HepG2 (cell line): Measurements from ENCODE around the gene ZNF451. TPM values are rescaled to one million over a fixed set of nuclear protein-coding genes. Genes with fewer than 3 reads are reported as not detected.
A peak's percentile ranks its signal among the peaks of the same experiment; 100 is the strongest.

ENCODE experiments used
- FOSL1 ChIP-seq: sonication (generic); formaldehyde crosslinking; IDR thresholded peaks from 2 replicates; pipeline ENCODE4 v1.9.0; 2021; ENCODE audit warnings: missing genetic modification reagents, borderline replicate concordance
- GLI4 ChIP-seq: sonication (generic); formaldehyde crosslinking; IDR thresholded peaks from 2 replicates; pipeline ENCODE4 v1.5.1; 2020; ENCODE audit warnings: missing genetic modification reagents, mild to moderate bottlenecking, moderate library complexity, borderline replicate concordance
- GTF2F1 ChIP-seq: fragments of 150-350 bp; IDR thresholded peaks from 2 replicates; pipeline ENCODE4 v1.6.1; 2014; ENCODE audit warnings: low read length
- IRF2 ChIP-seq: IDR thresholded peaks from 2 replicates; pipeline ENCODE4 v1.6.1; 2018; ENCODE audit warnings: missing genetic modification reagents, missing compliant biosample characterization
- KDM4B ChIP-seq: sonication (generic); formaldehyde crosslinking; IDR thresholded peaks from 2 replicates; pipeline ENCODE4 v1.4.0; 2020; ENCODE audit warnings: missing genetic modification reagents
- MTA1 ChIP-seq: sonication (generic); formaldehyde crosslinking; IDR thresholded peaks from 2 replicates; pipeline ENCODE4 v1.4.0; 2020; ENCODE audit warnings: missing genetic modification reagents, mild to moderate bottlenecking, borderline replicate concordance
- NFE2L2 ChIP-seq: fragments of 150-350 bp; IDR thresholded peaks from 2 replicates; pipeline ENCODE4 v1.6.1; 2014; ENCODE audit warnings: low read length
- PAWR ChIP-seq: sonication (generic); formaldehyde crosslinking; IDR thresholded peaks from 2 replicates; pipeline ENCODE4 v1.4.0; 2020; ENCODE audit warnings: missing genetic modification reagents, mild to moderate bottlenecking, borderline replicate concordance
- SP1 ChIP-seq, 2 experiments: fragments of 450-650 bp in 1 of 2; sonication (generic) in 1 of 2; formaldehyde crosslinking in 1 of 2; IDR thresholded peaks; 2 replicates each; pipeline versions ENCODE4 v1.4.0 to v1.6.1; 2016 to 2020; ENCODE audit warnings: missing genetic modification reagents in 1 of 2
- ZIK1 ChIP-seq: sonication (generic); formaldehyde crosslinking; IDR thresholded peaks from 2 replicates; pipeline ENCODE4 v1.5.0; 2020; ENCODE audit warnings: mild to moderate bottlenecking, low read depth, missing genetic modification reagents, borderline replicate concordance
- ZNF430 ChIP-seq: sonication (generic); formaldehyde crosslinking; IDR thresholded peaks from 2 replicates; pipeline ENCODE4 v1.9.0; 2021; ENCODE audit warnings: mild to moderate bottlenecking, missing genetic modification reagents
- ZNF446 ChIP-seq: sonication (generic); formaldehyde crosslinking; IDR thresholded peaks from 2 replicates; pipeline ENCODE4 v1.5.0; 2020; ENCODE audit warnings: mild to moderate bottlenecking, missing genetic modification reagents
- ZNF512B ChIP-seq: sonication (generic); formaldehyde crosslinking; IDR thresholded peaks from 2 replicates; pipeline ENCODE4 v1.5.1; 2020; ENCODE audit warnings: missing genetic modification reagents, mild to moderate bottlenecking, borderline replicate concordance
- ZNF543 ChIP-seq: sonication (generic); formaldehyde crosslinking; IDR thresholded peaks from 2 replicates; pipeline ENCODE4 v1.4.0; 2020; ENCODE audit warnings: mild to moderate bottlenecking, missing genetic modification reagents
- ZNF646 ChIP-seq: sonication (generic); formaldehyde crosslinking; IDR thresholded peaks from 2 replicates; pipeline ENCODE4 v1.9.0; 2021; ENCODE audit warnings: mild to moderate bottlenecking, missing genetic modification reagents
- polyA plus RNA-seq, 8 experiments: library from polyadenylated mRNA; depleted of rRNA in 3 of 8; stranded (reverse) in 7 of 8; unstranded in 1 of 8; fragments of >200 nt; fragmentation: Illumina TruSeq in 4 of 8; extraction: Trizol in 4 of 8; gene quantifications; 2 replicates each; pipeline versions ENCODE4 v1.2.1 to v1.2.3, GENCODE V29; 2011 to 2016; ENCODE audit warnings: low read depth in 4 of 8, missing spikeins in 1 of 8, mixed read lengths in 1 of 8; ENCODE audit not compliant: insufficient read depth in 1 of 8
- total RNA-seq, 5 experiments: library from RNA; depleted of rRNA; stranded (reverse); fragments of >200 nt; fragmentation: Illumina TruSeq; extraction: Trizol; gene quantifications; 2 replicates each; pipeline ENCODE4 v1.2.3, GENCODE V29; 2016; ENCODE audit warnings: low read depth in 1 of 5
- TF ChIP-seq, protein P1 (sequence below): sonication (generic); formaldehyde crosslinking; IDR thresholded peaks from 2 replicates; pipeline ENCODE4 v1.5.0; 2020; ENCODE audit warnings: missing genetic modification reagents
- TF ChIP-seq, protein P2 (sequence below): sonication (generic); formaldehyde crosslinking; IDR thresholded peaks from 2 replicates; pipeline ENCODE4 v1.9.0; 2022; ENCODE audit warnings: missing genetic modification reagents, mild to moderate bottlenecking, borderline replicate concordance

ZNF451 gene
- total and polyA plus RNA-seq, 2 of the 13 experiments (the other 11 are each of a cell fraction or from before 2014, with no cell fraction given) = 32.1 to 65.7 TPM

DNA sequence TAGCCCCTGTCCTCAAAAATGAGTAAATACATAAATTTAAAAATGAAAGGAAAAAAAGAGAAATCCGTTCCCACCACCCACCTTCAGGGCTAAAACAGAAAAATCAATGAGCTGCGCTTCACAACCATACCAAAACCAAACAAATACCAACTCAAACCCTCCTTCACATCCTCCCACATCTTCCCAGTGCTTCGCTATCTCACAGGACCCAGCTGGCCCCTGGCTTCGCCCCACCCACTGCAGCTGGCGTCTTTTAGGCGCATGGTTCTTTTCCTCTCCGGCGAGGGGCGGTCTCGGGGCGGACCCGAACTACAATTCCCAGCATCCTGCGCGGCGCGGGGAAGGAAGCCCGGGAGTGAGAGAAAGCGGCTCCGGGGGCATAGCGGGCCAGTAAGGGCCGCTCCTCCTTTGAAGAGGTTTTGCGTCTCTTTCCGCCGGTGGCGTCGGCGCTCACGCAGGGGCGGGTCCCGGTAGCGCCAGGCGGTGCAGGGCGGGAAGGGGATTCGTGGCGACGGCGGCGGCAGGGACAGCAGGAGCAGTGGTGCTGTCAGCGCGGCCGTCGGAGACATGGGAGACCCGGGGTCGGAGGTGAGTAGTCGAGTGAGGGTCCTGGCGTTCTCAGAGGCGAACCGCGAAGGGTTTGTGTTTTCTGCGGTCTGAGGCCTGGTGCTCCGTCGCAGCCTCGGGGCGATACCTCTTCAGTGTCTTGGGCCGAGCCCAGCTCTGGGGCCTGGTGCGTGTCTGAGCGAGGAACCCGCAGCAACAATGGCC is at the start of gene ZNF451 (continued):
- TF ChIP-seq ZNF430 (CRISPR knock-in tag) (peak; percentile 95), PAWR (CRISPR knock-in tag) (no peak), NFE2L2 (no peak), IRF2 (CRISPR knock-in tag) (peak; percentile 96), ZNF646 (CRISPR knock-in tag) (no peak), GTF2F1 (no peak), FOSL1 (no peak), ZNF512B (CRISPR knock-in tag) (no peak), ZIK1 (peak; percentile 73; the same call in 1 of the 2 replicates), SP1 (IDR thresholded peaks at IDR 0.05) (no peak), SP1 (CRISPR knock-in tag; IDR thresholded peaks at IDR 0.05) (peak; percentile 78; the same call in 1 of the 2 replicates), GLI4 (no peak), KDM4B (peak; percentile 66), ZNF543 (peak; percentile 74), MTA1 (CRISPR knock-in tag) (peak; percentile 57; the same call in 1 of the 2 replicates), ZNF446 (CRISPR knock-in tag) (no peak)
- TF ChIP-seq, protein P1, sequence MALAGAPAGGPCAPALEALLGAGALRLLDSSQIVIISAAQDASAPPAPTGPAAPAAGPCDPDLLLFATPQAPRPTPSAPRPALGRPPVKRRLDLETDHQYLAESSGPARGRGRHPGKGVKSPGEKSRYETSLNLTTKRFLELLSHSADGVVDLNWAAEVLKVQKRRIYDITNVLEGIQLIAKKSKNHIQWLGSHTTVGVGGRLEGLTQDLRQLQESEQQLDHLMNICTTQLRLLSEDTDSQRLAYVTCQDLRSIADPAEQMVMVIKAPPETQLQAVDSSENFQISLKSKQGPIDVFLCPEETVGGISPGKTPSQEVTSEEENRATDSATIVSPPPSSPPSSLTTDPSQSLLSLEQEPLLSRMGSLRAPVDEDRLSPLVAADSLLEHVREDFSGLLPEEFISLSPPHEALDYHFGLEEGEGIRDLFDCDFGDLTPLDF = peak; percentile 94
- TF ChIP-seq, protein P2, sequence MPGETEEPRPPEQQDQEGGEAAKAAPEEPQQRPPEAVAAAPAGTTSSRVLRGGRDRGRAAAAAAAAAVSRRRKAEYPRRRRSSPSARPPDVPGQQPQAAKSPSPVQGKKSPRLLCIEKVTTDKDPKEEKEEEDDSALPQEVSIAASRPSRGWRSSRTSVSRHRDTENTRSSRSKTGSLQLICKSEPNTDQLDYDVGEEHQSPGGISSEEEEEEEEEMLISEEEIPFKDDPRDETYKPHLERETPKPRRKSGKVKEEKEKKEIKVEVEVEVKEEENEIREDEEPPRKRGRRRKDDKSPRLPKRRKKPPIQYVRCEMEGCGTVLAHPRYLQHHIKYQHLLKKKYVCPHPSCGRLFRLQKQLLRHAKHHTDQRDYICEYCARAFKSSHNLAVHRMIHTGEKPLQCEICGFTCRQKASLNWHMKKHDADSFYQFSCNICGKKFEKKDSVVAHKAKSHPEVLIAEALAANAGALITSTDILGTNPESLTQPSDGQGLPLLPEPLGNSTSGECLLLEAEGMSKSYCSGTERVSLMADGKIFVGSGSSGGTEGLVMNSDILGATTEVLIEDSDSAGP (CRISPR knock-in tag) = peak; percentile 88
